ENCODE data around the gene TMPRSS2.
A peak's percentile ranks its signal among the peaks of the same experiment; 100 is the strongest.

The TMPRSS2 gene

GRCh38 chr21:41507521-41508414 lies at the start of gene TMPRSS2:
TSS of gene TMPRSS2 (minus strand) at chr21:41508158. CDS start at chr21:41498133, 10,025 bp downstream.
- 0 out of 2 replicates have a peak within 1 kb of the TSS, but pooled peaks have one; percentile 6 for H3K27ac ChIP-seq (ENCODE audit: extremely low read depth, low read depth, low read length)
- POLR2A ChIA-PET: no interaction called here

GRCh38 chr21:41555057-41555456 lies 47.1 kb upstream of the TMPRSS2 start:
- ChIA-PET POLR2A (no interaction called here), CTCF (no interaction called here)
- Histone ChIP-seq H3K9me3 (ENCODE audit: control insufficient read depth, insufficient read depth, low read depth, low read length) (no peaks in the 10 kb centered on the region), H3K27ac (ENCODE audit: extremely low read depth, low read depth, low read length) (no peak overlapping the region), H3K4me3 (ENCODE audit: low read depth, low read length) (no peak overlapping the region), H3K4me1 (ENCODE audit: control insufficient read depth, insufficient read depth, low read length) (no peaks in the 10 kb centered on the region), H3K36me3 (ENCODE audit: control insufficient read depth in 2 of 2, insufficient read depth in 1 of 2, low read length in 2 of 2) (no peaks in the 10 kb centered on the region)
- no peak for TF ChIP-seq EGR2 (tag by site-specific recombination; IDR thresholded peaks at IDR 0.05; ENCODE audit: low read depth)
- TF ChIP-seq, protein P1, sequence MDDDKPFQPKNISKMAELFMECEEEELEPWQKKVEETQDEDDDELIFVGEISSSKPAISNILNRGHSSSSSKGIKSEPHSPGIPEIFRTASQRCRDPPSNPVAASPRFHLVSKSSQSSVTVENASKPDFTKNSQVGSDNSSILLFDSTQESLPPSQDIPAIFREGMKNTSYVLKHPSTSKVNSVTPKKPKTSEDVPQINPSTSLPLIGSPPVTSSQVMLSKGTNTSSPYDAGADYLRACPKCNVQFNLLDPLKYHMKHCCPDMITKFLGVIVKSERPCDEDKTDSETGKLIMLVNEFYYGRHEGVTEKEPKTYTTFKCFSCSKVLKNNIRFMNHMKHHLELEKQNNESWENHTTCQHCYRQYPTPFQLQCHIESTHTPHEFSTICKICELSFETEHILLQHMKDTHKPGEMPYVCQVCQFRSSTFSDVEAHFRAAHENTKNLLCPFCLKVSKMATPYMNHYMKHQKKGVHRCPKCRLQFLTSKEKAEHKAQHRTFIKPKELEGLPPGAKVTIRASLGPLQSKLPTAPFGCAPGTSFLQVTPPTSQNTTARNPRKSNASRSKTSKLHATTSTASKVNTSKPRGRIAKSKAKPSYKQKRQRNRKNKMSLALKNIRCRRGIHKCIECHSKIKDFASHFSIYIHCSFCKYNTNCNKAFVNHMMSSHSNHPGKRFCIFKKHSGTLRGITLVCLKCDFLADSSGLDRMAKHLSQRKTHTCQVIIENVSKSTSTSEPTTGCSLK (tag by site-specific recombination; IDR thresholded peaks at IDR 0.05): no peak
- TF ChIP-seq REPIN1 (tag by site-specific recombination; IDR thresholded peaks at IDR 0.05; ENCODE audit: low read depth): no peak
- no peak for TF ChIP-seq GLIS1 (tag by site-specific recombination; IDR thresholded peaks at IDR 0.05)
- no peak for TF ChIP-seq ZNF248 (tag by site-specific recombination; IDR thresholded peaks at IDR 0.05)
- TF ChIP-seq ZSCAN30 (tag by site-specific recombination; IDR thresholded peaks at IDR 0.05): no peak
- TF ChIP-seq, protein P2, sequence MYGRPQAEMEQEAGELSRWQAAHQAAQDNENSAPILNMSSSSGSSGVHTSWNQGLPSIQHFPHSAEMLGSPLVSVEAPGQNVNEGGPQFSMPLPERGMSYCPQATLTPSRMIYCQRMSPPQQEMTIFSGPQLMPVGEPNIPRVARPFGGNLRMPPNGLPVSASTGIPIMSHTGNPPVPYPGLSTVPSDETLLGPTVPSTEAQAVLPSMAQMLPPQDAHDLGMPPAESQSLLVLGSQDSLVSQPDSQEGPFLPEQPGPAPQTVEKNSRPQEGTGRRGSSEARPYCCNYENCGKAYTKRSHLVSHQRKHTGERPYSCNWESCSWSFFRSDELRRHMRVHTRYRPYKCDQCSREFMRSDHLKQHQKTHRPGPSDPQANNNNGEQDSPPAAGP (tag by site-specific recombination; IDR thresholded peaks at IDR 0.05): no peak
- TF ChIP-seq ZNF394 (tag by site-specific recombination; IDR thresholded peaks at IDR 0.05; ENCODE audit: borderline replicate concordance): no peak
- TF ChIP-seq ATF2 (tag by site-specific recombination; IDR thresholded peaks at IDR 0.05; ENCODE audit: low read depth): no peak
- no peak for TF ChIP-seq ZNF776 (tag by site-specific recombination; IDR thresholded peaks at IDR 0.05; ENCODE audit: borderline replicate concordance)
- TF ChIP-seq, protein P3, sequence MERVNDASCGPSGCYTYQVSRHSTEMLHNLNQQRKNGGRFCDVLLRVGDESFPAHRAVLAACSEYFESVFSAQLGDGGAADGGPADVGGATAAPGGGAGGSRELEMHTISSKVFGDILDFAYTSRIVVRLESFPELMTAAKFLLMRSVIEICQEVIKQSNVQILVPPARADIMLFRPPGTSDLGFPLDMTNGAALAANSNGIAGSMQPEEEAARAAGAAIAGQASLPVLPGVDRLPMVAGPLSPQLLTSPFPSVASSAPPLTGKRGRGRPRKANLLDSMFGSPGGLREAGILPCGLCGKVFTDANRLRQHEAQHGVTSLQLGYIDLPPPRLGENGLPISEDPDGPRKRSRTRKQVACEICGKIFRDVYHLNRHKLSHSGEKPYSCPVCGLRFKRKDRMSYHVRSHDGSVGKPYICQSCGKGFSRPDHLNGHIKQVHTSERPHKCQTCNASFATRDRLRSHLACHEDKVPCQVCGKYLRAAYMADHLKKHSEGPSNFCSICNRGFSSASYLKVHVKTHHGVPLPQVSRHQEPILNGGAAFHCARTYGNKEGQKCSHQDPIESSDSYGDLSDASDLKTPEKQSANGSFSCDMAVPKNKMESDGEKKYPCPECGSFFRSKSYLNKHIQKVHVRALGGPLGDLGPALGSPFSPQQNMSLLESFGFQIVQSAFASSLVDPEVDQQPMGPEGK (tag by site-specific recombination; IDR thresholded peaks at IDR 0.05): no peak
- TF ChIP-seq ZNF404 (tag by site-specific recombination; IDR thresholded peaks at IDR 0.05): no peak
- TF ChIP-seq ZNF488 (tag by site-specific recombination; IDR thresholded peaks at IDR 0.05): no peak

More at GRCh38 chr21:41507521-41508414, at the start of gene TMPRSS2:
- CTCF ChIA-PET: interaction anchor here (0.7 kb wide), 1 partner anchor 313 kb away, joined by 3 read pairs; no protein-coding TSS in a partner anchor
- Histone ChIP-seq H3K9me3 (ENCODE audit: control insufficient read depth, insufficient read depth, low read depth, low read length) (no peaks in the 10 kb centered on the region), H3K4me3 (ENCODE audit: low read depth, low read length) (peak within 1 kb of the TSS; percentile 22), H3K4me1 (ENCODE audit: control insufficient read depth, insufficient read depth, low read length) (no peaks in the 10 kb centered on the region; the same call in 1 of the 2 replicates), H3K36me3 (ENCODE audit: control insufficient read depth in 2 of 2, insufficient read depth in 1 of 2, low read length in 2 of 2) (no peaks in the 10 kb centered on the region)
- TF ChIP-seq EGR2 (tag by site-specific recombination; IDR thresholded peaks at IDR 0.05; ENCODE audit: low read depth): peak; percentile 75
- TF ChIP-seq HOXA7 (CRISPR knock-in tag; IDR thresholded peaks at IDR 0.05; ENCODE audit: borderline replicate concordance): no peak
- TF ChIP-seq ZNF10 (tag by site-specific recombination; IDR thresholded peaks at IDR 0.05): peak; percentile 92
- peak; percentile 24 for TF ChIP-seq ZBTB26 (tag by site-specific recombination; optimal IDR thresholded peaks at IDR 0.05)
- TF ChIP-seq SP2 (tag by site-specific recombination; IDR thresholded peaks at IDR 0.05): peak; percentile 44
- TF ChIP-seq ZNF701 (tag by site-specific recombination; IDR thresholded peaks at IDR 0.05): no peak
- peak; percentile 50 for TF ChIP-seq KLF1 (tag by site-specific recombination; IDR thresholded peaks at IDR 0.05)
- peak; percentile 35; the same call in 1 of the 2 replicates for TF ChIP-seq ZNF560 (tag by site-specific recombination; IDR thresholded peaks at IDR 0.05; ENCODE audit: borderline replicate concordance)
- TF ChIP-seq ZNF350 (tag by site-specific recombination; IDR thresholded peaks at IDR 0.05): no peak
- peak; percentile 59 for TF ChIP-seq SP3 (tag by site-specific recombination; IDR thresholded peaks at IDR 0.05)
- peak; percentile 92 for TF ChIP-seq ZFHX2 (tag by site-specific recombination; conservative IDR thresholded peaks at IDR 0.05)
- TF ChIP-seq ZIC2 (tag by site-specific recombination; IDR thresholded peaks at IDR 0.05): 0 out of 2 replicates have a peak, but pooled peaks have one; percentile 42
- 0 out of 2 replicates have a peak, but pooled peaks have one; percentile 10 for TF ChIP-seq GLIS1 (tag by site-specific recombination; IDR thresholded peaks at IDR 0.05)

Measured in HEK293 (cell line).